K562 (cell line): Measurements from ENCODE around the gene DAZAP1. TPM values are rescaled to one million over a fixed set of nuclear protein-coding genes. Genes with fewer than 3 reads are reported as not detected.

Experiments used
- ATAC-seq: fragments of 200-7000 bp; cut with Tn5 transposase; 3 replicates; pipeline ENCODE4 v1.9.1; 2020; ENCODE audit warnings: moderate library complexity
- BruUV-seq: library from RNA; stranded (reverse); fragments of 400-500 nt; replicated peaks from 2 replicates; lab custom pipeline; 2021; lab: Mats Ljungman, UMichigan
- CTCF ChIA-PET: fragments of 300-600 bp; formaldehyde crosslinking; extraction: SDS; loops from one replicate; lab custom pipeline; 2021; ENCODE audit warnings: low intra/inter-chr PET ratio; lab: Yijun Ruan, JAX
- POLR2A ChIA-PET: fragments of 300-600, 350-650 bp; sonication (Branson Sonifier 250); formaldehyde crosslinking; extraction: SDS; loops from one replicate; lab custom pipeline; 2021; ENCODE audit warnings: antibody characterized with exemption, inconsistent platforms; lab: Yijun Ruan, JAX
- DNase-seq, 4 experiments: peaks; one replicate each; pipeline versions ENCODE4 v3.0.0 to v3.0.0-alpha.2; 2011 to 2018; ENCODE audit warnings: low spot score in 3 of 4, mixed read lengths in 3 of 4; ENCODE audit errors: extremely low read depth in 1 of 4
- FAIRE-seq: peaks from 2 replicates; lab custom pipeline; 2011; peaks lifted over from hg19 to GRCh38; lab: Jason Lieb, UNC
- H2AFZ ChIP-seq: 2 replicates; pipeline ENCODE4 v1.6.0; 2011; ENCODE audit warnings: low read depth, low read length, control low read depth, inconsistent platforms
- H3K27ac ChIP-seq: fragments of 200-600 bp; 3 replicates; pipeline ENCODE4 v1.8.0; 2011; ENCODE audit warnings: low read depth, mild to moderate bottlenecking, control low read depth, inconsistent platforms, low read length, moderate library complexity, mixed read lengths; ENCODE audit errors: extremely low read depth
- H3K27me3 ChIP-seq, 2 experiments: fragments of 300-600 bp in 1 of 2; 2 replicates in 1 of 2; 3 replicates in 1 of 2; pipeline versions ENCODE4 v1.6.0 to v1.8.0; 2011; ENCODE audit warnings: inconsistent platforms in 2 of 2, low read length in 2 of 2, mild to moderate bottlenecking in 1 of 2, mixed read lengths in 1 of 2, moderate library complexity in 1 of 2; ENCODE audit not compliant: control insufficient read depth in 2 of 2, insufficient read depth in 2 of 2
- H3K36me3 ChIP-seq: fragments of 300-600 bp; 3 replicates; pipeline ENCODE4 v1.8.0; 2011; ENCODE audit warnings: mild to moderate bottlenecking, low read length, inconsistent platforms; ENCODE audit not compliant: control insufficient read depth, insufficient read depth
- H3K4me1 ChIP-seq, 2 experiments: fragments of 200-600 bp in 1 of 2; replicated peaks in 1 of 2; 2 replicates in 1 of 2; 3 replicates in 1 of 2; pipeline versions ENCODE4 v1.5.1 to v1.8.0; 2011; ENCODE audit warnings: inconsistent platforms in 2 of 2, low read length in 2 of 2, mild to moderate bottlenecking in 1 of 2, mixed read lengths in 1 of 2, moderate library complexity in 1 of 2; ENCODE audit not compliant: control insufficient read depth in 2 of 2, insufficient read depth in 2 of 2
- H3K4me2 ChIP-seq: 2 replicates; pipeline ENCODE4 v1.6.1; 2011; ENCODE audit warnings: low read length, control low read depth, inconsistent platforms, mixed read lengths; ENCODE audit not compliant: insufficient read depth
- H3K4me3 ChIP-seq: fragments of 200-600 bp; sonication (generic), shearing (Covaris generic); 2 replicates; pipeline ENCODE4 v1.5.1; 2016; ENCODE audit warnings: control low read depth, inconsistent platforms
- H3K79me2 ChIP-seq: fragments of 200-600 bp; 3 replicates; pipeline ENCODE4 v1.8.0; 2011; ENCODE audit warnings: low read length, inconsistent platforms; ENCODE audit not compliant: control insufficient read depth, insufficient read depth
- H3K9ac ChIP-seq, 2 experiments: 2 replicates each; pipeline versions ENCODE4 v1.6.0 to v1.6.1; 2011; ENCODE audit warnings: low read depth in 2 of 2, low read length in 2 of 2, control low read depth in 1 of 2, inconsistent platforms in 1 of 2, mild to moderate bottlenecking in 1 of 2, mixed read lengths in 1 of 2; ENCODE audit not compliant: insufficient read depth in 1 of 2
- H3K9me1 ChIP-seq: one replicate; pipeline ENCODE4 v1.6.0; 2011; ENCODE audit warnings: inconsistent platforms, mild to moderate bottlenecking, low read length, moderate library complexity; ENCODE audit not compliant: control insufficient read depth, insufficient read depth
- H3K9me3 ChIP-seq: replicated peaks from 2 replicates; pipeline ENCODE4 v1.5.1; 2011; ENCODE audit warnings: low read depth, low read length, inconsistent platforms; ENCODE audit not compliant: control insufficient read depth, insufficient read depth
- H4K20me1 ChIP-seq: replicated peaks from 2 replicates; pipeline ENCODE4 v1.6.1; 2011; ENCODE audit warnings: low read length, inconsistent platforms, mixed read lengths; ENCODE audit not compliant: control insufficient read depth, insufficient read depth
- DNMT1 ChIP-seq: fragments of 450-650 bp; IDR thresholded peaks from 2 replicates; pipeline ENCODE4 v1.6.1; 2016; ENCODE audit warnings: antibody characterized with exemption, mild to moderate bottlenecking
- PCBP2 ChIP-seq: fragments of 200-400 bp; formaldehyde crosslinking; IDR thresholded peaks from 2 replicates; pipeline ENCODE4 v1.6.1; 2018; ENCODE audit warnings: low read length, low read depth, mild to moderate bottlenecking, moderate library complexity; ENCODE audit not compliant: poor library complexity, severe bottlenecking
- RBFOX2 ChIP-seq: fragments of 200-400 bp; formaldehyde crosslinking; IDR thresholded peaks from 2 replicates; pipeline ENCODE4 v1.6.1; 2017; ENCODE audit warnings: low read depth, mild to moderate bottlenecking, low read length, moderate library complexity
- WGBS: fragments of 100-300 bp; shearing (Covaris generic); methylation state at CpG from one replicate; pipeline ENCODE4 v1.1.6; 2016; ENCODE audit warnings: low coverage, mixed read lengths; ENCODE audit not compliant: insufficient coverage; ENCODE audit errors: missing lambda C conversion rate; 5-methylcytosine and 5-hydroxymethylcytosine counted together
- in situ Hi-C: fragments of 300-500 bp; cut with MboI; formaldehyde crosslinking; loops from 4 replicates; pipeline ENCODE4 v1.15.0; 2018; ENCODE audit warnings: inconsistent platforms, mixed read lengths
- intact Hi-C: fragments of 100-400 bp; cut with micrococcal nuclease; formaldehyde crosslinking; loops from 2 replicates; pipeline ENCODE4 v1.14.2; 2022
- polyA plus RNA-seq, 8 experiments: library from polyadenylated mRNA; depleted of rRNA in 4 of 8; stranded (reverse) in 5 of 8; unstranded in 3 of 8; fragments of >200 nt; fragmentation: Nextera tagmentation in 2 of 8; fragmentation: Illumina TruSeq in 1 of 8; extraction: Ambion mirVana in 2 of 8; extraction: Trizol in 1 of 8; gene quantifications; 2 replicates each; pipeline versions ENCODE4 v1.2.1 to v1.2.3, GENCODE V29; 2011 to 2014; ENCODE audit warnings: inconsistent platforms in 1 of 8, missing spikeins in 1 of 8
- total RNA-seq, 7 experiments: library from RNA; depleted of rRNA in 6 of 7; stranded (reverse); fragments of >200 nt in 6 of 7; fragmentation: Illumina TruSeq in 2 of 7; extraction: Trizol in 2 of 7; gene quantifications; 2 replicates each; pipeline versions ENCODE4 v1.2.1 to v1.2.3, GENCODE V29; 2011 to 2021; ENCODE audit warnings: low replicate concordance in 1 of 7
- TF ChIP-seq, protein P1 (sequence below), 3 experiments: fragments of 200-800 bp in 1 of 3; fragments of 250-450 bp in 1 of 3; fragments of 450-650 bp in 1 of 3; sonication (Bioruptor Pico) in 1 of 3; sonication (Bioruptor generic) in 1 of 3; formaldehyde crosslinking in 1 of 3; IDR thresholded peaks; 2 replicates each; pipeline versions ENCODE4 v1.6.1 to v1.8.0; 2016 to 2022; ENCODE audit warnings: mild to moderate bottlenecking in 2 of 3, missing genetic modification characterization in 2 of 3, missing compliant biosample characterization in 1 of 3, moderate library complexity in 1 of 3

Gene DAZAP1
- total and polyA plus RNA-seq, 9 of the 15 experiments (the other 6 are each of a cell fraction or from before 2014, with no cell fraction given) = 10.8 to 289 (median 142) TPM

GRCh38 chr19:1467490-1468273 lies 60.3 kb downstream of the DAZAP1 start:
- H3K36me3 ChIP-seq = no peaks in the 10 kb centered on the region
- no TSS peak for BruUV-seq
- intact Hi-C loops = no loop called here
- no peak for FAIRE-seq
- H4K20me1 ChIP-seq = peaks cover 14% of the 10 kb centered on the region
- in situ Hi-C loops = no loop called here
- H3K9me3 ChIP-seq = no peaks in the 10 kb centered on the region
- WGBS = 97% methylated on average over 16 of the region's 92 CpGs
- H3K4me3 ChIP-seq = no peak overlapping the region
- no peak overlapping the region for H2AFZ ChIP-seq
- H3K79me2 ChIP-seq = peaks cover 21% of the 10 kb centered on the region
- DNase-seq = no peak
- H3K27ac ChIP-seq = no peak overlapping the region
- no peak overlapping the region for H3K4me2 ChIP-seq
- ChIA-PET CTCF (no interaction called here), POLR2A (interaction anchor here (0.7 to 1.2 kb wide), 3 partner anchors 10 to 201 kb away, joined by 3 to 8 read pairs (median 4); no protein-coding TSS in a partner anchor)
- no peaks in the 10 kb centered on the region for H3K27me3 ChIP-seq
- H3K4me1 ChIP-seq = peaks cover 6 to 63% of the 10 kb centered on the region in 2 experiments; a peak in 4 of 5 replicates
- H3K9me1 ChIP-seq = no peaks in the 10 kb centered on the region
- no peak overlapping the region for H3K9ac ChIP-seq
- TF ChIP-seq, protein P1, sequence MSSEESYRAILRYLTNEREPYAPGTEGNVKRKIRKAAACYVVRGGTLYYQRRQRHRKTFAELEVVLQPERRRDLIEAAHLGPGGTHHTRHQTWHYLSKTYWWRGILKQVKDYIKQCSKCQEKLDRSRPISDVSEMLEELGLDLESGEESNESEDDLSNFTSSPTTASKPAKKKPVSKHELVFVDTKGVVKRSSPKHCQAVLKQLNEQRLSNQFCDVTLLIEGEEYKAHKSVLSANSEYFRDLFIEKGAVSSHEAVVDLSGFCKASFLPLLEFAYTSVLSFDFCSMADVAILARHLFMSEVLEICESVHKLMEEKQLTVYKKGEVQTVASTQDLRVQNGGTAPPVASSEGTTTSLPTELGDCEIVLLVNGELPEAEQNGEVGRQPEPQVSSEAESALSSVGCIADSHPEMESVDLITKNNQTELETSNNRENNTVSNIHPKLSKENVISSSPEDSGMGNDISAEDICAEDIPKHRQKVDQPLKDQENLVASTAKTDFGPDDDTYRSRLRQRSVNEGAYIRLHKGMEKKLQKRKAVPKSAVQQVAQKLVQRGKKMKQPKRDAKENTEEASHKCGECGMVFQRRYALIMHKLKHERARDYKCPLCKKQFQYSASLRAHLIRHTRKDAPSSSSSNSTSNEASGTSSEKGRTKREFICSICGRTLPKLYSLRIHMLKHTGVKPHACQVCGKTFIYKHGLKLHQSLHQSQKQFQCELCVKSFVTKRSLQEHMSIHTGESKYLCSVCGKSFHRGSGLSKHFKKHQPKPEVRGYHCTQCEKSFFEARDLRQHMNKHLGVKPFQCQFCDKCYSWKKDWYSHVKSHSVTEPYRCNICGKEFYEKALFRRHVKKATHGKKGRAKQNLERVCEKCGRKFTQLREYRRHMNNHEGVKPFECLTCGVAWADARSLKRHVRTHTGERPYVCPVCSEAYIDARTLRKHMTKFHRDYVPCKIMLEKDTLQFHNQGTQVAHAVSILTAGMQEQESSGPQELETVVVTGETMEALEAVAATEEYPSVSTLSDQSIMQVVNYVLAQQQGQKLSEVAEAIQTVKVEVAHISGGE (CRISPR knock-in tag; IDR thresholded peaks at IDR 0.05) = no peak
- TF ChIP-seq RBFOX2 (peak; percentile 12; the same call in 1 of the 2 replicates), PCBP2 (no peak), DNMT1 (no peak)
- no peak for ATAC-seq
